SK-N-SH treated with all-trans-retinoic acid at 6 μM for 48 hours (cell line): ENCODE results near the gene ADAT3.

Source experiments
- ATAC-seq: fragments of 200-7000 bp; cut with Tn5 transposase; 3 replicates; pipeline ENCODE4 v1.9.1; 2020; ENCODE audit warnings: mild to moderate bottlenecking, moderate library complexity
- ARNTL ChIP-seq: fragments of 450-650 bp; formaldehyde crosslinking; IDR thresholded peaks from 2 replicates; pipeline ENCODE4 v1.5.0; 2020; ENCODE audit warnings: low read depth, mild to moderate bottlenecking, moderate library complexity, borderline replicate concordance
- BACH2 ChIP-seq: fragments of 250-450 bp; sonication (Bioruptor Pico); IDR thresholded peaks from 2 replicates; pipeline ENCODE4 v1.9.0; 2021; ENCODE audit warnings: mild to moderate bottlenecking, borderline replicate concordance
- CSDC2 ChIP-seq: fragments of 250-450 bp; sonication (Bioruptor Pico); IDR thresholded peaks from 2 replicates; pipeline ENCODE4 v1.5.0; 2020; ENCODE audit warnings: mild to moderate bottlenecking, moderate library complexity
- ISL1 ChIP-seq: fragments of 250-450 bp; sonication (Bioruptor Pico); IDR thresholded peaks from 2 replicates; pipeline ENCODE4 v2.1.2; 2022; ENCODE audit warnings: mild to moderate bottlenecking, moderate library complexity
- PPARA ChIP-seq: fragments of 250-450 bp; sonication (Bioruptor Pico); IDR thresholded peaks from 2 replicates; pipeline ENCODE4 v1.5.0; 2020; ENCODE audit warnings: mild to moderate bottlenecking, borderline replicate concordance
- RARB ChIP-seq: fragments of 250-450 bp; sonication (Bioruptor Pico); IDR thresholded peaks from 2 replicates; pipeline ENCODE4 v1.8.0; 2021; ENCODE audit warnings: mild to moderate bottlenecking, moderate library complexity
- ZC3H10 ChIP-seq: fragments of 250-450 bp; sonication (Bioruptor Pico); IDR thresholded peaks from 2 replicates; pipeline ENCODE4 v1.5.1; 2021; ENCODE audit warnings: mild to moderate bottlenecking, moderate library complexity
- ZFP3 ChIP-seq: fragments of 250-450 bp; sonication (Bioruptor Pico); IDR thresholded peaks from 2 replicates; pipeline ENCODE4 v1.5.0; 2020; ENCODE audit warnings: mild to moderate bottlenecking, moderate library complexity
- ZFP30 ChIP-seq: fragments of 450-650 bp; formaldehyde crosslinking; IDR thresholded peaks from 2 replicates; pipeline ENCODE4 v1.5.0; 2022; ENCODE audit warnings: mild to moderate bottlenecking, moderate library complexity
- ZNF70 ChIP-seq: fragments of 450-650 bp; formaldehyde crosslinking; IDR thresholded peaks from 2 replicates; pipeline ENCODE4 v1.5.0; 2020; ENCODE audit warnings: mild to moderate bottlenecking, moderate library complexity
- ZNF8 ChIP-seq: fragments of 450-650 bp; formaldehyde crosslinking; IDR thresholded peaks from 2 replicates; pipeline ENCODE4 v1.5.0; 2020; ENCODE audit warnings: mild to moderate bottlenecking, moderate library complexity
- TF ChIP-seq, protein P1 (sequence below): fragments of 250-450 bp; sonication (Bioruptor Pico); IDR thresholded peaks from 2 replicates; pipeline ENCODE4 v1.8.0; 2021; ENCODE audit warnings: low read depth, mild to moderate bottlenecking, moderate library complexity, borderline replicate concordance
- TF ChIP-seq, protein P2 (sequence below): fragments of 250-450 bp; sonication (Bioruptor Pico); IDR thresholded peaks from 2 replicates; pipeline ENCODE4 v1.5.0; 2020; ENCODE audit warnings: mild to moderate bottlenecking, moderate library complexity
- TF ChIP-seq, protein P3 (sequence below): fragments of 250-450 bp; sonication (Bioruptor Pico); IDR thresholded peaks from 2 replicates; pipeline ENCODE4 v1.8.0; 2020; ENCODE audit warnings: mild to moderate bottlenecking, moderate library complexity, borderline replicate concordance
- TF ChIP-seq, protein P4 (sequence below): fragments of 250-450 bp; sonication (Bioruptor Pico); IDR thresholded peaks from 2 replicates; pipeline ENCODE4 v1.5.1; 2021; ENCODE audit warnings: mild to moderate bottlenecking, moderate library complexity

Gene ADAT3

DNA sequence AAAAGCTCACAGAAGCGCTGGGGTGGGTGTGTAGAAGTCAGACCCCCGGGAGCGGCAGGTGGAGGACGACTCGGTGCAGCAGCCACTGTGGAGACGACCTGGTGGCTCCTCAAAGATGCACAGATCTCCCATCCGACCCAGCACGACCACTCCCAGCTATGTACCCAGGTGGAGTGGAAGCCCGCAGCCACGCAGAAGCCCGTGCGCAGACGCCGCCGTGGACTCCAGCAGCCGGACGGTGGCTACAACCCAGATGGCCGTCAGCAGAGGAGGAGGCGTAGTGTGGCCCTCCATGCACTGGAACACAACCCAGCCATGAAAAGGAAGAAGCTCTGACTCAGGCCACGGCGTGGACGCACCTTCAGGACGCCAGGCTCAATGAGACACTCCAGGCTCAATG is 57.5 kb downstream of the ADAT3 start:
- TF ChIP-seq ISL1 (CRISPR knock-in tag) (no peak), ZNF8 (CRISPR knock-in tag) (no peak), BACH2 (CRISPR knock-in tag) (no peak), ZC3H10 (CRISPR knock-in tag) (no peak), PPARA (CRISPR knock-in tag) (no peak), ZNF70 (CRISPR knock-in tag) (no peak), ARNTL (CRISPR knock-in tag) (no peak), CSDC2 (no peak), ZFP30 (CRISPR knock-in tag) (no peak), RARB (CRISPR knock-in tag) (no peak), ZFP3 (no peak)
- TF ChIP-seq, protein P1, sequence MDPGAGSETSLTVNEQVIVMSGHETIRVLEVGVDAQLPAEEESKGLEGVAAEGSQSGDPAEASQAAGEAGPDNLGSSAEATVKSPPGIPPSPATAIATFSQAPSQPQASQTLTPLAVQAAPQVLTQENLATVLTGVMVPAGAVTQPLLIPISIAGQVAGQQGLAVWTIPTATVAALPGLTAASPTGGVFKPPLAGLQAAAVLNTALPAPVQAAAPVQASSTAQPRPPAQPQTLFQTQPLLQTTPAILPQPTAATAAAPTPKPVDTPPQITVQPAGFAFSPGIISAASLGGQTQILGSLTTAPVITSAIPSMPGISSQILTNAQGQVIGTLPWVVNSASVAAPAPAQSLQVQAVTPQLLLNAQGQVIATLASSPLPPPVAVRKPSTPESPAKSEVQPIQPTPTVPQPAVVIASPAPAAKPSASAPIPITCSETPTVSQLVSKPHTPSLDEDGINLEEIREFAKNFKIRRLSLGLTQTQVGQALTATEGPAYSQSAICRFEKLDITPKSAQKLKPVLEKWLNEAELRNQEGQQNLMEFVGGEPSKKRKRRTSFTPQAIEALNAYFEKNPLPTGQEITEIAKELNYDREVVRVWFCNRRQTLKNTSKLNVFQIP: no peak
- TF ChIP-seq, protein P2, sequence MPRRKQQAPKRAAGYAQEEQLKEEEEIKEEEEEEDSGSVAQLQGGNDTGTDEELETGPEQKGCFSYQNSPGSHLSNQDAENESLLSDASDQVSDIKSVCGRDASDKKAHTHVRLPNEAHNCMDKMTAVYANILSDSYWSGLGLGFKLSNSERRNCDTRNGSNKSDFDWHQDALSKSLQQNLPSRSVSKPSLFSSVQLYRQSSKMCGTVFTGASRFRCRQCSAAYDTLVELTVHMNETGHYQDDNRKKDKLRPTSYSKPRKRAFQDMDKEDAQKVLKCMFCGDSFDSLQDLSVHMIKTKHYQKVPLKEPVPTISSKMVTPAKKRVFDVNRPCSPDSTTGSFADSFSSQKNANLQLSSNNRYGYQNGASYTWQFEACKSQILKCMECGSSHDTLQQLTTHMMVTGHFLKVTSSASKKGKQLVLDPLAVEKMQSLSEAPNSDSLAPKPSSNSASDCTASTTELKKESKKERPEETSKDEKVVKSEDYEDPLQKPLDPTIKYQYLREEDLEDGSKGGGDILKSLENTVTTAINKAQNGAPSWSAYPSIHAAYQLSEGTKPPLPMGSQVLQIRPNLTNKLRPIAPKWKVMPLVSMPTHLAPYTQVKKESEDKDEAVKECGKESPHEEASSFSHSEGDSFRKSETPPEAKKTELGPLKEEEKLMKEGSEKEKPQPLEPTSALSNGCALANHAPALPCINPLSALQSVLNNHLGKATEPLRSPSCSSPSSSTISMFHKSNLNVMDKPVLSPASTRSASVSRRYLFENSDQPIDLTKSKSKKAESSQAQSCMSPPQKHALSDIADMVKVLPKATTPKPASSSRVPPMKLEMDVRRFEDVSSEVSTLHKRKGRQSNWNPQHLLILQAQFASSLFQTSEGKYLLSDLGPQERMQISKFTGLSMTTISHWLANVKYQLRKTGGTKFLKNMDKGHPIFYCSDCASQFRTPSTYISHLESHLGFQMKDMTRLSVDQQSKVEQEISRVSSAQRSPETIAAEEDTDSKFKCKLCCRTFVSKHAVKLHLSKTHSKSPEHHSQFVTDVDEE (CRISPR knock-in tag): no peak
- TF ChIP-seq, protein P3, sequence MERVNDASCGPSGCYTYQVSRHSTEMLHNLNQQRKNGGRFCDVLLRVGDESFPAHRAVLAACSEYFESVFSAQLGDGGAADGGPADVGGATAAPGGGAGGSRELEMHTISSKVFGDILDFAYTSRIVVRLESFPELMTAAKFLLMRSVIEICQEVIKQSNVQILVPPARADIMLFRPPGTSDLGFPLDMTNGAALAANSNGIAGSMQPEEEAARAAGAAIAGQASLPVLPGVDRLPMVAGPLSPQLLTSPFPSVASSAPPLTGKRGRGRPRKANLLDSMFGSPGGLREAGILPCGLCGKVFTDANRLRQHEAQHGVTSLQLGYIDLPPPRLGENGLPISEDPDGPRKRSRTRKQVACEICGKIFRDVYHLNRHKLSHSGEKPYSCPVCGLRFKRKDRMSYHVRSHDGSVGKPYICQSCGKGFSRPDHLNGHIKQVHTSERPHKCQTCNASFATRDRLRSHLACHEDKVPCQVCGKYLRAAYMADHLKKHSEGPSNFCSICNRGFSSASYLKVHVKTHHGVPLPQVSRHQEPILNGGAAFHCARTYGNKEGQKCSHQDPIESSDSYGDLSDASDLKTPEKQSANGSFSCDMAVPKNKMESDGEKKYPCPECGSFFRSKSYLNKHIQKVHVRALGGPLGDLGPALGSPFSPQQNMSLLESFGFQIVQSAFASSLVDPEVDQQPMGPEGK (CRISPR knock-in tag): no peak
- TF ChIP-seq, protein P4, sequence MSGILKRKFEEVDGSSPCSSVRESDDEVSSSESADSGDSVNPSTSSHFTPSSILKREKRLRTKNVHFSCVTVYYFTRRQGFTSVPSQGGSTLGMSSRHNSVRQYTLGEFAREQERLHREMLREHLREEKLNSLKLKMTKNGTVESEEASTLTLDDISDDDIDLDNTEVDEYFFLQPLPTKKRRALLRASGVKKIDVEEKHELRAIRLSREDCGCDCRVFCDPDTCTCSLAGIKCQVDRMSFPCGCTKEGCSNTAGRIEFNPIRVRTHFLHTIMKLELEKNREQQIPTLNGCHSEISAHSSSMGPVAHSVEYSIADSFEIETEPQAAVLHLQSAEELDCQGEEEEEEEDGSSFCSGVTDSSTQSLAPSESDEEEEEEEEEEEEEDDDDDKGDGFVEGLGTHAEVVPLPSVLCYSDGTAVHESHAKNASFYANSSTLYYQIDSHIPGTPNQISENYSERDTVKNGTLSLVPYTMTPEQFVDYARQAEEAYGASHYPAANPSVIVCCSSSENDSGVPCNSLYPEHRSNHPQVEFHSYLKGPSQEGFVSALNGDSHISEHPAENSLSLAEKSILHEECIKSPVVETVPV (CRISPR knock-in tag): no peak
- no peak for ATAC-seq
